ENCODE measurements around the gene NOD2. TPM values are rescaled to one million over a fixed set of nuclear protein-coding genes. Genes with fewer than 3 reads are reported as not detected.

The NOD2 gene
- total RNA-seq, 1 experiment from 2014 or later = 0.17 TPM

GRCh38 chr16:50771366-50771765 is 78.0 kb downstream of the NOD2 start:
- Histone ChIP-seq H2BK20ac (ENCODE audit: low read depth, low read length, poor library complexity, severe bottlenecking) (no peak overlapping the region), H3K9me3 (ENCODE audit: control insufficient read depth, low read depth, low read length) (no peaks in the 10 kb centered on the region), H4K91ac (ENCODE audit: insufficient read length, low read depth, low read length) (no peak overlapping the region), H3K18ac (ENCODE audit: insufficient read length, low read depth, low read length) (no peak overlapping the region), H3K27me3 (ENCODE audit: insufficient read depth, low read length) (no peaks in the 10 kb centered on the region), H2BK5ac (ENCODE audit: insufficient read length, low read length) (no peak overlapping the region), H3K4me2 (ENCODE audit: insufficient read depth, insufficient read length, low read length) (no peak overlapping the region), H3K23me2 (ENCODE audit: insufficient read length, low read depth, low read length, poor library complexity, severe bottlenecking) (no peaks in the 10 kb centered on the region), H3K23ac (ENCODE audit: insufficient read length, low read depth, low read length) (no peak overlapping the region), H2BK15ac (ENCODE audit: low read depth, low read length) (no peak overlapping the region), H2BK12ac (ENCODE audit: insufficient read length, low read depth, low read length) (no peak overlapping the region), H2AK5ac (ENCODE audit: insufficient read length, low read length) (no peak overlapping the region), H2BK120ac (ENCODE audit: low read depth, low read length, poor library complexity, severe bottlenecking) (no peak overlapping the region), H4K20me1 (ENCODE audit: control insufficient read depth, insufficient read depth, insufficient read length) (no peaks in the 10 kb centered on the region), H3T11ph (ENCODE audit: low read length) (no peak overlapping the region), H3K79me1 (ENCODE audit: insufficient read depth, low read depth, low read length, poor library complexity, severe bottlenecking) (no peaks in the 10 kb centered on the region), H3K56ac (ENCODE audit: insufficient read length, low read depth, low read length) (no peak overlapping the region), H3K27ac (ENCODE audit: insufficient read length, low read depth, low read length) (no peak overlapping the region), H2AFZ (ENCODE audit: low read length) (no peak overlapping the region), H3K4ac (ENCODE audit: low read depth, low read length) (no peak overlapping the region), H3K4me1 (ENCODE audit: insufficient read depth, low read length) (no peaks in the 10 kb centered on the region), H4K8ac (replicated peaks; ENCODE audit: insufficient read length, low read depth, low read length) (no peak overlapping the region), H3K14ac (ENCODE audit: insufficient read depth, low read length) (no peak overlapping the region), H3K79me2 (ENCODE audit: insufficient read depth, low read length) (no peaks in the 10 kb centered on the region), H3K9ac (ENCODE audit: extremely low read depth, insufficient read length, low read length) (no peak overlapping the region), H4K5ac (ENCODE audit: insufficient read length, low read depth, low read length) (no peak overlapping the region)
- Mint-ChIP-seq H3K27ac (no peak overlapping the region), H3K9me3 (peaks cover 0 to 4% of the 10 kb centered on the region in 2 experiments; a peak in 2 of 5 replicates), H3K36me3 (ENCODE audit: insufficient read depth in 1 of 3, low read depth in 3 of 3) (peaks cover 5 to 7% (median 6%) of the 10 kb centered on the region in 3 experiments), H3K4me3 (no peak overlapping the region), H3K4me1 (no peaks in the 10 kb centered on the region), H3K27me3 (ENCODE audit: low read depth) (no peaks in the 10 kb centered on the region; the same call in 1 of the 2 replicates)
- no CpG with 5 or more reads among the region's 3 CpGs for WGBS (ENCODE audit: extremely low coverage, insufficient read length, low lambda C conversion rate)
- TF ChIP-seq CTCF (conservative IDR thresholded peaks at IDR 0.05) = no peak
- no peak for DNase-seq

Data from H9 (cell line).